AG04449 (cell line): ENCODE data around the gene CATSPER1.
"Not testable (repeated sequence)": the region's sequence is repeated elsewhere in the genome, so short reads cannot be mapped to it uniquely, and the experiment has no call there.

Source experiments
- CTCF ChIA-PET: fragments of 350-600 bp; formaldehyde crosslinking; extraction: SDS; loops from one replicate; lab custom pipeline; 2021; ENCODE audit warnings: antibody characterized with exemption; lab: Yijun Ruan, JAX
- POLR2A ChIA-PET: fragments of 400-600, 350-600 bp; formaldehyde crosslinking; extraction: SDS; loops from one replicate; lab custom pipeline; 2020; ENCODE audit warnings: antibody characterized with exemption, inconsistent platforms; lab: Yijun Ruan, JAX
- DNase-seq: peaks from one replicate; pipeline ENCODE4 v3.0.0-alpha.2; 2010; ENCODE audit warnings: low read depth, low spot score
- H3K4me3 ChIP-seq: 2 replicates; pipeline ENCODE4 v1.5.1; 2011; ENCODE audit warnings: low read depth, mild to moderate bottlenecking, control low read depth, low read length
- TF ChIP-seq, protein P1 (sequence below): IDR thresholded peaks from one replicate; pipeline ENCODE4 v1.5.1; 2011; ENCODE audit warnings: mild to moderate bottlenecking, moderate library complexity, low read length, control low read depth, inconsistent platforms; ENCODE audit not compliant: insufficient read depth; ENCODE audit errors: missing control alignments

The CATSPER1 gene

DNA sequence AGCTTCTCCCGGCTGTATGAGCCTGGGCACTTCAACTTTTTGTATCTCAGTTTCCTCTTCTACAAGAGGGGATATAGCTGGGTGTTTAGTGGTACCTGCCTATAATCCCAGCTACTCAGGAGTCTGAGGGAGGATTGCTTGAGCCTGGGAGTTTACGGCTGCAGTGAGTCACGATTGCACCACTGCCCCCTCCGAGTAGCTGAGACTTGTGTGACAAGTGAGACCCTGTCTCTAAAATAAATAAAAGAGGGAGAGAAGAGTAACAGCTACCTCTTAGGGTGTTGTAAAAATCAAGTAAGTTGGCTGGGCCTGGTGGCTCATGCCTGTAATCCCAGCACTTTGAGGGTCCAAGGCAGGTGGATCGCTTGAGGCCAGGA is 10.0 kb upstream of the CATSPER1 start:
- ChIA-PET POLR2A (no interaction called here), CTCF (interaction anchor here (1.5 to 5.6 kb wide), 5 partner anchors 10 to 46 kb away, joined by 3 to 58 read pairs (median 9); partner anchors contain the start of gene CATSPER1)
- TF ChIP-seq, protein P1, sequence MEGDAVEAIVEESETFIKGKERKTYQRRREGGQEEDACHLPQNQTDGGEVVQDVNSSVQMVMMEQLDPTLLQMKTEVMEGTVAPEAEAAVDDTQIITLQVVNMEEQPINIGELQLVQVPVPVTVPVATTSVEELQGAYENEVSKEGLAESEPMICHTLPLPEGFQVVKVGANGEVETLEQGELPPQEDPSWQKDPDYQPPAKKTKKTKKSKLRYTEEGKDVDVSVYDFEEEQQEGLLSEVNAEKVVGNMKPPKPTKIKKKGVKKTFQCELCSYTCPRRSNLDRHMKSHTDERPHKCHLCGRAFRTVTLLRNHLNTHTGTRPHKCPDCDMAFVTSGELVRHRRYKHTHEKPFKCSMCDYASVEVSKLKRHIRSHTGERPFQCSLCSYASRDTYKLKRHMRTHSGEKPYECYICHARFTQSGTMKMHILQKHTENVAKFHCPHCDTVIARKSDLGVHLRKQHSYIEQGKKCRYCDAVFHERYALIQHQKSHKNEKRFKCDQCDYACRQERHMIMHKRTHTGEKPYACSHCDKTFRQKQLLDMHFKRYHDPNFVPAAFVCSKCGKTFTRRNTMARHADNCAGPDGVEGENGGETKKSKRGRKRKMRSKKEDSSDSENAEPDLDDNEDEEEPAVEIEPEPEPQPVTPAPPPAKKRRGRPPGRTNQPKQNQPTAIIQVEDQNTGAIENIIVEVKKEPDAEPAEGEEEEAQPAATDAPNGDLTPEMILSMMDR, result no peak
- no peak overlapping the region for H3K4me3 ChIP-seq
- DNase-seq, result no peak

DNA sequence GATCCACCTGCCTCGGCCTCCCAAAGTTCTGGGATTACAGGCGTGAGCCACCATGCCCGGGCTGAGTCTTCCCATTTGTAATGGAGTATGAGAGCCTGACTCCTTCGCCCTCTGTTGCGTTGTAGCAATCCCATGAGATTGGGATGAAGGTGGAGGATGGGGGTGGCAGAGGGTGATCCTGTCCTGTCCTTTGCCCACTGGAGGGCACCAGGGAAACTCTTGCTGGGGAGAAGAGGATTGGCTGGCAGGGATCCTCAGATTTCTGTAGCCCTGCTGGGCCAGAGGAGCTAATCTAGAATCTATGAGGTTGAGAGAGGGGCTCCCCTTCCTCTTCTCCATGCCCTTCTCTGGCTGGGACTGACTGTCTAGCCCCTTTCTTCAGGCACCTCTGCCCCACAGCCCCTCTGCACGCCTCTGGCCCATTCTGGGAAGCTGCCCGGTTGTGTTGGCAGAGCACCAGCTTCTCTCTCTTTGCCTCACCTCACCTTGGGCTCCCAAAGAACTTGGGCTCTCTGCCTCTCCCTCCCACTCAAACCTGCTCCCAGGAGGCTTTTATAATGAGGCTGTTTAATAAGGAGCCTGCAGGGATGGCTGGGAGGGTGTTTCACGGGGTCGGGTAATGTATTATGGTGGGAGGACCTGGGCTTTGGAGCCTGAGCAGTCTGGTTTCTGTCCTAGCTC is 9.5 kb upstream of the CATSPER1 start:
- TF ChIP-seq, protein P1, result no peak
- no peak for DNase-seq
- ChIA-PET CTCF (interaction anchor here (0.9 to 5.6 kb wide), 6 partner anchors 8 to 46 kb away, joined by 3 to 58 read pairs (median 7); partner anchors contain the start of gene CATSPER1), POLR2A (no interaction called here)
- H3K4me3 ChIP-seq, result no peak overlapping the region

DNA sequence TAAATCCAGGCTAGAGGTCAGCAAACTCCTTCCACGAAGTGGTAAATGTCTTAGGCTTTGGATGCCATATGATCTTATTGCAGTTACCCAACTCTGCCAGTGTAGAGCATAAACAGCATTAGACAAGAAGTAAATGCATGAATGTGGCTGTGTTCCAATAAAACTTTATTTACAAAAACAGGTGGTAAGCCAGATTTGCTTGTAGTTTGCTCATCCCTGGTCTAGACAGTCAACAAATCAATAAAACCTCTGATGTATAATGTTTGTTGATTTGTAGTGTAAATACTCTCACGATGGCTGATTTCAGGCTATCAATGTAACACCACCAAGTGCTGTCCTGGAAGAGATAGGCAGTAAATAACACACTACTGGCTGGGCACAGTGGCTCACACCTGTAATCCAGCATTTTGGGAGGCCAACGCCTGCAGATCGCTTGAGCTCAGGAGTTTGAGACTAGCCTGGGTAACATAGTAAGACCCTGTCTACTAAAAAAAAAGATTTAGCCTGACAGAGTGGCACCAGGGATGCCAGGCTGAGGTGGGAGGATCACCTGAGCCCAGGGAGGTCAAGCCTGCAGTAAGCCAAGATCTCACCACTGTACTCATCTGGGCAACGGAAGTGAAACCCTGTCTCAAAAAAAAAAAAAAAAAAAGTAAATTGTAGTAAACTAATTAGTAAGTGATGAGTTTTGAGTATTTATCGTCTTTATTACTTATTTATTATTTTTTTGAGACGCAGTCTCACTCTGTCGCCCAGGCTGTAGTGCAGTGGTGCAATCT is 6.9 kb upstream of the CATSPER1 start:
- no peak overlapping the region for H3K4me3 ChIP-seq
- DNase-seq, result no peak
- CTCF ChIA-PET, result interaction anchor here (0.7 to 5.6 kb wide), 4 partner anchors 9 to 127 kb away, joined by 3 to 58 read pairs (median 4); no protein-coding TSS in a partner anchor
- TF ChIP-seq, protein P1, result no peak
- POLR2A ChIA-PET, result no interaction called here

DNA sequence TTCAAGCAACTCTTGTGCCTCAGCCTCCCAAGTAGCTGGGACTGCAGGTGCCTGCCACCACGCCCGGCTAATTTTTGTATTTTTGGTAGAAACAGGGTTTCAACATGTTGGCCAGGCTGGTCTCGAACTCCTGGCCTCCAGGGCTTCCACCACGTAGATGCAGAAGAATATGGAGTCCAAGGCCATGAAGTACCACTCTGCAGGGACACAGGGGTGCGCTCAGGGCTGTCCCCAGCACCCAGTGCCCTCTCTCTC is 3.2 kb downstream of the CATSPER1 start:
- H3K4me3 ChIP-seq, DNase-seq, POLR2A ChIA-PET: not testable (repeated sequence)
- CTCF ChIA-PET, result interaction anchor here (0.8 to 6.5 kb wide), 25 partner anchors 8 to 252 kb away, joined by 3 to 118 read pairs (median 9); partner anchors contain the start of genes BANF1, CCDC85B, CST6 and EIF1AD

DNA sequence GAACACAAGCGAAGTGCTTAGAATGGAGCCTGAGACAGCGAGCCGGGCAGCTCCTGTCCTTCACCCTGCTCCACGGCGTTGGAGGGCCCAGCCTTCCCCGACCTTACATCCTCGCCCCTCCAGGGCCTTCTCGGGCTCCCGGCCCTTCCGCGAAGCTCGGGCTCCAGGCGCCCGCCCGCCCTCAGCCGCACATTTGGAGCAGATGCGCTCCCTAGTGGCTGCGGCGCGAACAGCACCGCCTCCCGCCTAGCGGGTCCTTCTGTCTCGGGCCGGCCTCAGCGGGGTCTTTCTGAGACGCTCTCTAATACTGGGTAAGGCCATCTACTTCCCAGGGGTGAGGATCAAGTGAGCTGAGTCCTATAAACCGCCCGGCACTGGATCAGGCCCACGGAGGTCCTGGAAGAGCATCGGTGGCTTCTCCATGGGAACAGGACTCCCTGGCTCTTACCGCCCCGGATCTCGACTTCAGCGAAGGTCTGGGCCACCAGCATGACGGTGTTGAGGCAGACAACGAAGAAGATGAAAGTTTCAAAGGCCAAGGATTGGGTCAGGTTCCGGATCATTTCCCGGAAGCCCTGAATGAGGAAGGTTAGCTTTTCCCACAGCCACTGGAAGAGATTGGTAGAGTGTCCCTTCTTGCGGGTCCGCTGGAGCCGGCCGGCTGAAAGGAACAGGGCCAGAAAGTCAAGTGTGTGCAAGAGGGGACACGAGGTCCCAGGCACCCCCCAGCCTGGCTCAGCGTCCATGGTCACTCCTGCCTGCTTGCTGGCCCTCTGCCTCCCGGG is 3.7 kb downstream of the CATSPER1 start:
- no peak for DNase-seq
- no peak overlapping the region for H3K4me3 ChIP-seq
- ChIA-PET CTCF (interaction anchor here (0.6 to 6.5 kb wide), 41 partner anchors 9 to 318 kb away, joined by 3 to 118 read pairs (median 5); partner anchors contain the start of genes BANF1, CCDC85B, CST6 and EIF1AD), POLR2A (interaction anchor here (0.6 kb wide), 2 partner anchors 20 to 249 kb away, joined by 4 to 6 read pairs; partner anchors contain the start of gene BANF1)
- TF ChIP-seq, protein P1, result peak; percentile 97

DNA sequence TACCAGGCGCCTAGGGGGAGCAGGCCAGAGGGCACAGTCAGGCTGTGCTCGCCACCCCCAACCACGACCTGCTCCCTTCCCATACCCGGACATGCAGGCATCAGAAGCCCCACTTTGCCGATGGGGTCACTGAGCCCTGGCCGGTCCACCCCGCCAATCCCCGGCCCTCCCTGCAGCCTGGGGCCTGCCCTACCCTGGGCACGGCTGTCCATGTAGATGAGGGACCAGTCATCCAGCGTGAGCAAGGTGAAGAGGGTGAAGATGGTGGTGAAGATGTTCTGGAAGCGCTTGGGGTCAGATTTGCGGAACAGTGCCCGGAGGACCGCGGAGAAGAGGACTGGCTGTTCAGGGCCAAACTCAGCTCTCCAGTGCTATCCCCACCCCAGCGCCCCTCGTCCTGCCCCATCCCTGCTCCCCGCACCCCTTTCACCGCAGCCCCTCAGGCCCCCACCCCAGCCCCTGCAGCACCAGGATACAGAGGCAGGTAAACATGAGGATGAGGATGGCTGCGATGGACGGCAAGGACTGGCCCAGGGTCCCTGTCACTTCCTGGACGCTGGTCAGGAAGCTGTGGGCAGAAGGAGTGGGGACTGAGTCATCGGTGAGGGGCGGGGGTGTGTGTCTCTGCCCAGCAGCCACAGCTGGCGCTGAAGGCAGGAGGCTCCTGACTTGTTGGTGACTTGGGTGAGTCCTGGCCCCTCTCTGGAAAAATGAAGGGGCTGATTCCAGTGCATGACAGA is 5.5 kb downstream of the CATSPER1 start:
- TF ChIP-seq, protein P1, result no peak
- CTCF ChIA-PET, result interaction anchor here (0.7 to 6.5 kb wide), 4 partner anchors 15 to 137 kb away, joined by 3 to 118 read pairs (median 3); no protein-coding TSS in a partner anchor
- POLR2A ChIA-PET, result interaction anchor here (1.1 kb wide), 1 partner anchor 122 kb away, joined by 4 read pairs; no protein-coding TSS in a partner anchor
- no peak overlapping the region for H3K4me3 ChIP-seq
- peak; percentile 34 for DNase-seq
